Smooth muscle cell (in vitro differentiated cells): ENCODE measurements around the gene SLC30A2. TPM values are rescaled to one million over a fixed set of nuclear protein-coding genes. Genes with fewer than 3 reads are reported as not detected.
A peak's percentile ranks its signal among the peaks of the same experiment; 100 is the strongest.
"Not testable (repeated sequence)": the region's sequence is repeated elsewhere in the genome, so short reads cannot be mapped to it uniquely, and the experiment has no call there.

Experiments used
- DNase-seq: peaks from one replicate; lab custom pipeline; 2025; ENCODE audit not compliant: unreplicated experiment; lab: John Stamatoyannopoulos, UW
- H2AFZ ChIP-seq: fragments of 200-600 bp; sonication (generic); 2 replicates; pipeline ENCODE4 v1.6.0; 2016; ENCODE audit warnings: antibody characterized with exemption, low read depth, mild to moderate bottlenecking
- H3F3A ChIP-seq: fragments of 200-600 bp; sonication (generic); 2 replicates; pipeline ENCODE4 v1.6.0; 2017; ENCODE audit warnings: antibody characterized with exemption, low read depth
- H3K27ac ChIP-seq: fragments of 200-600 bp; sonication (generic); 2 replicates; pipeline ENCODE4 v1.5.1; 2016; ENCODE audit warnings: low read depth, mild to moderate bottlenecking
- H3K27me3 ChIP-seq: fragments of 200-600 bp; sonication (generic); 2 replicates; pipeline ENCODE4 v1.6.1; 2016; ENCODE audit warnings: low read depth, mild to moderate bottlenecking
- H3K36me3 ChIP-seq: fragments of 200-600 bp; sonication (generic); 2 replicates; pipeline ENCODE4 v1.5.1; 2016; ENCODE audit warnings: low read depth
- H3K4me1 ChIP-seq: fragments of 200-600 bp; sonication (generic); 2 replicates; pipeline ENCODE4 v1.5.1; 2016; ENCODE audit warnings: low read depth
- H3K4me2 ChIP-seq: fragments of 200-600 bp; sonication (generic); 2 replicates; pipeline ENCODE4 v1.6.0; 2016; ENCODE audit warnings: mild to moderate bottlenecking
- H3K4me3 ChIP-seq: fragments of 200-600 bp; sonication (generic); 2 replicates; pipeline ENCODE4 v1.5.1; 2016; ENCODE audit warnings: mild to moderate bottlenecking
- H3K79me2 ChIP-seq: fragments of 200-600 bp; sonication (generic); 2 replicates; pipeline ENCODE4 v1.6.0; 2016; ENCODE audit warnings: low read depth, mild to moderate bottlenecking
- H3K9ac ChIP-seq: fragments of 200-600 bp; sonication (generic); 2 replicates; pipeline ENCODE4 v1.6.0; 2016; ENCODE audit warnings: low read depth
- H3K9me3 ChIP-seq: fragments of 200-600 bp; sonication (generic); replicated peaks from 2 replicates; pipeline ENCODE4 v1.5.1; 2016; ENCODE audit warnings: low read depth
- H4K20me1 ChIP-seq: fragments of 200-600 bp; sonication (generic); 2 replicates; pipeline ENCODE4 v1.6.0; 2016; ENCODE audit warnings: low read depth
- WGBS: methylation state at CpG from one replicate; pipeline ENCODE4 v1.1.7; 2016; ENCODE audit warnings: low lambda C conversion rate; 5-methylcytosine and 5-hydroxymethylcytosine counted together
- polyA plus RNA-seq: library from polyadenylated mRNA; unstranded; fragments of >200 nt; fragmentation: Nextera tagmentation; extraction: Ambion mirVana; gene quantifications from 2 replicates; pipeline ENCODE4 v1.2.1, GENCODE V29; 2016
- total RNA-seq: library from RNA; depleted of rRNA; stranded (reverse); fragments of >200 nt; gene quantifications from 2 replicates; pipeline ENCODE4 v1.2.3, GENCODE V29; 2014
- TF ChIP-seq, protein P1 (sequence below): fragments of 200-600 bp; sonication (generic); IDR thresholded peaks from 2 replicates; pipeline ENCODE4 v1.5.1; 2017; ENCODE audit warnings: borderline replicate concordance, mild to moderate bottlenecking, antibody characterized with exemption; ENCODE audit not compliant: insufficient read depth, poor library complexity, severe bottlenecking

Gene SLC30A2, protein sequence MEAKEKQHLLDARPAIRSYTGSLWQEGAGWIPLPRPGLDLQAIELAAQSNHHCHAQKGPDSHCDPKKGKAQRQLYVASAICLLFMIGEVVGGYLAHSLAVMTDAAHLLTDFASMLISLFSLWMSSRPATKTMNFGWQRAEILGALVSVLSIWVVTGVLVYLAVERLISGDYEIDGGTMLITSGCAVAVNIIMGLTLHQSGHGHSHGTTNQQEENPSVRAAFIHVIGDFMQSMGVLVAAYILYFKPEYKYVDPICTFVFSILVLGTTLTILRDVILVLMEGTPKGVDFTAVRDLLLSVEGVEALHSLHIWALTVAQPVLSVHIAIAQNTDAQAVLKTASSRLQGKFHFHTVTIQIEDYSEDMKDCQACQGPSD
- total RNA-seq (0.27 TPM in 1 of 2 replicates, not detected in the other), polyA plus RNA-seq (0.53 and 0.56 TPM in 2 replicates)

DNA sequence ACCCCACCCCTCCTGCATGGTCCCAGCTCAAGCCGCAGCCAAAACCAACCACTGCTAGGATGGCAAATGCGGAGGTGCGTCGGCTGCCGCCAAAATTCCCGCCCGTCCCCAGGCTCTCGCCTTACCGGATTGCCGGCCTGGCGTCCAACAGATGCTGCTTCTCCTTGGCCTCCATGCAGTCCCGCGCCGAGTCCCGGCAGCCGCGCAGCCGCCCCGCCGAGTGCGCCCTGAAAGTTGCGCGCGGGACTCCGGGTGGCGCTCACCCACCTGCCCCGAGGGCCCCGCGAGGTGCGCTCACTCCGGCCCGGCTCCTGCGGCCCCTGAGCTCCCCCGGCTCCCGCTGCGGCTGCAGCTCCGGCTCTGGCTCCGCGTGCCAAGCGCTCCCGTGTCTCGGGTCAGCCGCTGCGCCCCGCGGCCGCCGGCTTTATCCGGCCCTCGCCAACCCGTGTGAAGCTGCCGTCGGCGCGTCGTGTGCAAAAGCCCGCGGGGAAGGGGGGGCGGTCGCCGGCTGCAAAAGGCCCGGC, at the start of gene SLC30A2:
Gene SLC30A2, minus strand, starts transcription at position 397 of the 524 bp plus-strand sequence. Its CDS starts 222 bp downstream, at position 175.
- TF ChIP-seq, protein P1, sequence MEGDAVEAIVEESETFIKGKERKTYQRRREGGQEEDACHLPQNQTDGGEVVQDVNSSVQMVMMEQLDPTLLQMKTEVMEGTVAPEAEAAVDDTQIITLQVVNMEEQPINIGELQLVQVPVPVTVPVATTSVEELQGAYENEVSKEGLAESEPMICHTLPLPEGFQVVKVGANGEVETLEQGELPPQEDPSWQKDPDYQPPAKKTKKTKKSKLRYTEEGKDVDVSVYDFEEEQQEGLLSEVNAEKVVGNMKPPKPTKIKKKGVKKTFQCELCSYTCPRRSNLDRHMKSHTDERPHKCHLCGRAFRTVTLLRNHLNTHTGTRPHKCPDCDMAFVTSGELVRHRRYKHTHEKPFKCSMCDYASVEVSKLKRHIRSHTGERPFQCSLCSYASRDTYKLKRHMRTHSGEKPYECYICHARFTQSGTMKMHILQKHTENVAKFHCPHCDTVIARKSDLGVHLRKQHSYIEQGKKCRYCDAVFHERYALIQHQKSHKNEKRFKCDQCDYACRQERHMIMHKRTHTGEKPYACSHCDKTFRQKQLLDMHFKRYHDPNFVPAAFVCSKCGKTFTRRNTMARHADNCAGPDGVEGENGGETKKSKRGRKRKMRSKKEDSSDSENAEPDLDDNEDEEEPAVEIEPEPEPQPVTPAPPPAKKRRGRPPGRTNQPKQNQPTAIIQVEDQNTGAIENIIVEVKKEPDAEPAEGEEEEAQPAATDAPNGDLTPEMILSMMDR: no peak
- peaks cover 65% of the 10 kb centered on the region for H3K27me3 ChIP-seq
- H3K4me2 ChIP-seq: peak within 1 kb of the TSS; percentile 81
- 3% methylated on average over 45 of the region's 62 CpGs for WGBS
- DNase-seq: no peak
- no peaks in the 10 kb centered on the region for H3K9me3 ChIP-seq
- no peak within 1 kb of the TSS for H2AFZ ChIP-seq
- H3K4me3 ChIP-seq: peak within 1 kb of the TSS; percentile 34
- H3K79me2 ChIP-seq: no peaks in the 10 kb centered on the region
- no peaks in the 10 kb centered on the region for H3K36me3 ChIP-seq
- no peak within 1 kb of the TSS for H3K9ac ChIP-seq
- no peak within 1 kb of the TSS for H3K27ac ChIP-seq
- peaks cover 9% of the 10 kb centered on the region for H3K4me1 ChIP-seq
- H4K20me1 ChIP-seq: no peaks in the 10 kb centered on the region
- H3F3A ChIP-seq: no peaks in the 10 kb centered on the region

DNA sequence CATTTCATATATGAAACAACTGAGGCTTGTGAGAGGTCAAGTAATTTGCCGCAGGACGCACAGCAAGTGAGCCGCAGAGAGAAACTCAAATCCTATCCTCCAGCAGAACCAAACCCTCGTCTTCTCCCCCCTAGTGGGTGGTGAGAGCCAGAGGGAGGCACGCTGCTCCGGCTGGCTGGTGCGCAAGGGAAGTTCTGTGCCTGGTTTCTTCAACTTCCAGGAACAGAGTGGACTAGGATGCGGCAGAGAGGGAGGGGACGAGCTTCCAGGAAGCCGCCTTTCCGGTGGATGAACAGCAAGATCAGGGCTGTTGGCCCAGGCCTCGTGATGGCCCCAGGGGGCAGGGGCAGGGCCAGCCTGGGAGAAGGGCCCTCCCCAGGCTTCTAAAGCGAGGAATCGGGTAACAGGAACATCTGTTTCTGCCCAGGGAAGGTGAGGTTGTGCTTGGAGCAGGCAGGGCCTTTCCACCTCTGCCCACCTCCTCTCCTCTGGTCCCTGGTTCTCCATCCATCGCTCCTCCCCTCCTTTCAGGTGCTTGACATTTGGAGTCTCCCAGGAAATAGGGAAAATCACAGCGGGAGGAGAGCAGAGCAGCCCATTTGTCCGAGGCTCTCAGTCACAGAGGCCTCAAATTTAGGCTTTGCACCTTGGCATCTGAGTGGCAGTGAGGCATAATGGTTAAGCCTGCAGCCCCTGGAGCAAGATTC, 48.9 kb upstream of the SLC30A2 start:
- Histone ChIP-seq H3K4me3 (no peak overlapping the region), H3K36me3 (no peaks in the 10 kb centered on the region), H3K79me2 (no peaks in the 10 kb centered on the region), H3K27ac (no peak overlapping the region), H3K27me3 (no peaks in the 10 kb centered on the region), H3K4me2 (peak overlapping the region; percentile 49), H3K9me3 (no peaks in the 10 kb centered on the region), H2AFZ (peak overlapping the region; percentile 86), H3K9ac (no peak overlapping the region), H3K4me1 (peaks cover 29% of the 10 kb centered on the region), H4K20me1 (no peaks in the 10 kb centered on the region), H3F3A (peaks cover 15% of the 10 kb centered on the region)
- 31% methylated on average over 17 of the region's 17 CpGs for WGBS
- DNase-seq: no peak
- TF ChIP-seq, protein P1: no peak

DNA sequence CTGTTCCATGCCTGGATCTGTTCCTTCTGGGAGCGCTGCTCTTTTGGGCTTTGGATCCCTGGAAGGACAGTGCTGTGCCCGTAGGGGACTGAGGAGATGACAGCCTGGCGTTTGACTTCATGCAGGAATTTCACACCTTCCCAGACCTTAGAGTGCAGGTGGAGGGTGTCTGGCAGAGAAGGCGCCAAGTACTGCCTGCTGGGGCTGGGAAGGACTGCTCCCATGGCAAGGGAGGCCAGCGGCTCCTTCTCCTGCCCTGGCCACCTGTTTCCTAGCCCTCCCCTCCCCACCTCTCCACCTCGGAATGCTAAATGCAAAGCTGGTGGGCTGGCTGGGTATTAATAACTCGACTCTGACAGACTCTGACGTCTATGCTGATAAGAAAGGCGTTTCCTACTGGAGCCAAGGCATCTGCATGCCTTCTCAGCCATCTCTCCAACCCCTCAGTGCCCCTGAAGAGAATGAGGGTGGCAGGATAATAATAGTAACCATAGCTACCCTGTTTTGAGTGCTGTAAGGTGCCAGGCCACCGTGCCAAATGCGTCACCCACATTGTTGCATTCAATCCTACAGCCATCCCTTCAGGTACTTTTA, 48.3 kb upstream of the SLC30A2 start:
- DNase-seq: no peak
- H3K27me3 ChIP-seq: no peaks in the 10 kb centered on the region
- no peak overlapping the region for H3K9ac ChIP-seq
- peak overlapping the region; percentile 49 for H3K4me2 ChIP-seq
- H4K20me1 ChIP-seq: no peaks in the 10 kb centered on the region
- H3F3A ChIP-seq: peaks cover 15% of the 10 kb centered on the region
- TF ChIP-seq, protein P1: no peak
- H3K27ac ChIP-seq: no peak overlapping the region
- no peaks in the 10 kb centered on the region for H3K36me3 ChIP-seq
- no peaks in the 10 kb centered on the region for H3K79me2 ChIP-seq
- WGBS: 22% methylated on average over 11 of the region's 11 CpGs
- H3K4me3 ChIP-seq: no peak overlapping the region
- peak overlapping the region; percentile 86 for H2AFZ ChIP-seq
- H3K9me3 ChIP-seq: no peaks in the 10 kb centered on the region
- peaks cover 29% of the 10 kb centered on the region for H3K4me1 ChIP-seq

DNA sequence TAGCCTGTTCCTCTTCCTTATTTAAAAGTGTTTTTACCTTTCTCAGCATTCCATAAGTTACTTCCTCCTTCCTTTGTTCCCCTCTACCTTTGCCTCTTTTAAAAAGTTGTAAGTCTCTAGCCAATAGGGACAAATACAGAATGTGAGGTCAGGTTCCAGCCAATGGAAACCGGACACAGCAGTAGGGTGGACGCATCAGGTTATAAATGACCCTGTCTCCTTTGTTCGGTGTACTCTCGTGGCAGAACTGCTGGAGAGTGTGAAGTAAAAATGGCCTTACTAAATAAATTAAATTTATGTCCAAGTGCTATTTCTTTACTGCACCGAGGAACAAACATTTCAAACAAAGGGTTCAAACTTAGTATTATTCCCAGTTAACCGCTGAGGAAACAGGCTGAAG, 47.7 kb upstream of the SLC30A2 start:
- not testable (repeated sequence) for H2AFZ ChIP-seq, DNase-seq, H3K4me3 ChIP-seq, H3K79me2 ChIP-seq, H3K36me3 ChIP-seq, H3K9ac ChIP-seq, H3K27ac ChIP-seq, H3K4me2 ChIP-seq, H3K9me3 ChIP-seq, H4K20me1 ChIP-seq, H3K27me3 ChIP-seq
- H3K4me1 ChIP-seq: peaks cover 29% of the 10 kb centered on the region
- WGBS: 58% methylated on average over 6 of the region's 6 CpGs
- H3F3A ChIP-seq: peaks cover 15% of the 10 kb centered on the region
